GM23248 (cell line): ENCODE measurements around the gene HSD17B14.

Source experiments
- EZH2 ChIP-seq: fragments of 200-600 bp; sonication (generic); IDR thresholded peaks from 2 replicates; pipeline ENCODE4 v1.6.1; 2018; ENCODE audit warnings: antibody characterized with exemption, mild to moderate bottlenecking; ENCODE audit not compliant: insufficient read depth, poor library complexity, severe bottlenecking
- EZH2phosphoT487 ChIP-seq: fragments of 200-600 bp; sonication (generic); IDR thresholded peaks from 2 replicates; pipeline ENCODE4 v1.6.1; 2018; ENCODE audit warnings: antibody characterized with exemption, moderate library complexity, mild to moderate bottlenecking, low read depth; ENCODE audit not compliant: insufficient read depth

DNA sequence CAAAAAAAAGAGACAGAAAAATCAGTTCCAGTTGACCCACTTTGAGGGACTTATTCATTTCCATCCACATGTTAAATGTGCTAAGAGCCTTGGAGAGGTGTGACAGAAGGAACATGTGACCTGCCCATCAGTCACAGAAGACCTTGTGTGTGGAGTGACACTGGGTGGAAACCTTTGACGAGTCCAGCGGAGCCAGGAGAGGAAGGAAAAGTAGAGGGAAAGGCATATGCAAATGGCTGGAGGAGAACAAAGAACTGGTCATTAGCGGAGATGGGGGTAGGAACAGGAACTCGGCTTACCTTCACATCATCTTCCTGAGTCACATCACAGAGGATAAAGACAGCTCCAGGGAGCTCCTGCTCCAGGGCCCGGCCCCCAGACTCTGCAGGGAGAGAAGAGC, 2.3 kb downstream of the HSD17B14 start:
- no peak for TF ChIP-seq EZH2phosphoT487
- TF ChIP-seq EZH2, result no peak
